GM12864 (cell line): ENCODE results near the gene BTN2A1.

Experiments used
- DNase-seq: peaks from one replicate; pipeline ENCODE4 v3.0.0-alpha.2; 2011; ENCODE audit warnings: low read depth
- H3K4me3 ChIP-seq: 2 replicates; pipeline ENCODE4 v1.5.1; 2011; ENCODE audit warnings: mild to moderate bottlenecking, low read depth, low read length, control low read depth
- CTCF ChIP-seq: IDR thresholded peaks from 2 replicates; pipeline ENCODE4 v1.5.1; 2011; ENCODE audit warnings: low read depth, mild to moderate bottlenecking, moderate library complexity, low read length, control low read depth, inconsistent platforms; ENCODE audit errors: missing control alignments

The BTN2A1 gene

DNA sequence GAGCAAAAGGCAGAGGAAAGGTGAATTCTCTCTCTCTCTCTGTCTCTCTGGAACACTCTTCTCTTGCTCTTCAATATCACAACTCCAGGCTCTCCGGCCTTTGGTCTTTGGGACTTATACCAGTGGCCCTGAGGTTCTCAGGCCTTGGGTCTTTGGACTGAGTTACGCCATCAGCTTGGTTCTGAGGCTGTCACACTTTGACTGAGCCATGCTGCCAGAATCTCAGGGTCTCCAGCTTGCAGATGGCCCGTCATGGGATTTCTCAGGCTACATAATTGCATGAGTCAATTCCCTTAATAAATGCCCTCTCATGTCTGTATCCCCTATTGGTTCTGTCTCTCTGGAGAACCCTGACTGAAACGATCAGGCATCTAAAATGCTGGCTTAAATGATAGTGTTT, 12.9 kb downstream of the BTN2A1 start:
- no peak overlapping the region for H3K4me3 ChIP-seq
- no peak for DNase-seq
- no peak for TF ChIP-seq CTCF

DNA sequence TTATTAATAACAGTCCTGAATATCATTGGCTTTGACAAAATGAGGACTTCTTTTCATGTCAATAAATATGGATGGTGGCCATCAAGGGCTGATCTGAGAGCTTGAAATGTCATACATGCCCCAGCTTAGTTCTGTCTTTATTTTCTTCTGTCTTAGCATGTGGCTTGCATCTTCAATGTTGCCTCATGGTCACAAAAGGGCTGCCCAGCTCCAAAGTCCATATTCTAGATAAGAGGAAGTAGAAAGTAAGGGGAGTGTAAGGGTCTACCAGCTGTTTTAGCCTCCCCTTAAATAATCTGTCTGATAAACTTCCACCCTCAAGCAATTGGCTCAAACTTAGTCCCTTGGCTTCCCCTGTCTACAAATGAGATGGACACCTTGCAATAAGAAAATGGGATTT, 14.2 kb downstream of the BTN2A1 start:
- no peak for TF ChIP-seq CTCF
- H3K4me3 ChIP-seq: no peak overlapping the region
- DNase-seq: no peak

DNA sequence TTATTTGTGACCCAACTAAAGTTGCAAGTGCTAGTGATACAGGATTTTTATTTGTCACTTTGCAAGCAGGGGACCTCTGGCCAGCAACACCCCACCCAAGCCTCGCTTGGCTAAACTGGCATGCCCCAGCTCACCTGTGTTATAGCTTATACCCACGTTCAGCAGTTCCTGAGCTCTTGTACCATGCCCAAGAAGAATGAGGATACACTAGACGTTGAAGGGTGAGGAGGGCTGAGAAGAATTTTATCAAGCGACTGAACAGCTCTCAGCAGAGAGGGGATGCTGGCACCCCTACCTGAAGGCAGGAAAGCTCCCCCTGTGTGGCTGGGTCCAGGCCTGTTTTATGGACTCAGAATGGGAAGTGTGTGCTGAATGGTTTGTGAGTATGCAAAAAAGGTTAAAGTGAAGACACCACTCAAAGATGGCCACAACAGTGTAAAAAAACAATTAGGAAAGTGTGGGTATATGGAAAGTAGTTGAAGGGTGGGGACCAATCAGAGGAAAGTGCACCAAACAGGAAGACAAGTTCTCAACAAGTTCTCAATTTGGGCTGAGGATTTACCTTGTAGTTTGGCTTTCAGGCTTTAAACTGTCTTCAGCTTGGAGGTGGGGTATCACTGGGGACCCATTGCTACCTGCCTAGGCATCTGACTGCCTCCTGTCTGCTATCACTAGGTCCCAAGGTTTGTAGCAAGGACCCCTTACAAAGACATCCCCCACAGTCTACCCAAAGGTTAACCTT, 15.0 kb downstream of the BTN2A1 start:
- DNase-seq: no peak
- no peak overlapping the region for H3K4me3 ChIP-seq
- no peak for TF ChIP-seq CTCF

DNA sequence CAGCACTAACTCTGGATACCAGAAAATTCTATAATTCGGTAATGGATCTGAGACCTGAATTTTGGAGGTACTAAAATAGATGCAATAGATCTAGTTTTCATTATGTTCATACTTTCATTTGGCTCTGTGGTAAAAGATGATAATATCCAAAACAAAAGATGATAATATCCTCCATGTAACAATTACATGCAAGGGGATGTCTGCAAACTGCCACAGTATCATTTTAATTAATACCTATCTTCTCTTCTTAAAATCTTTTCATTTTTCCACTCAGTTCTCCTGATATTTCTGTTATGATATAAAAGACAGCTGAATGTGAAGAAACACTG, 15.6 kb downstream of the BTN2A1 start:
- H3K4me3 ChIP-seq: peak overlapping the region; percentile 71; the same call in 1 of the 2 replicates
- no peak for DNase-seq
- no peak for TF ChIP-seq CTCF

GRCh38 chr6:26473758-26474438, 16.1 kb downstream of the BTN2A1 start:
- no peak for TF ChIP-seq CTCF
- DNase-seq: peak; percentile 97

DNA sequence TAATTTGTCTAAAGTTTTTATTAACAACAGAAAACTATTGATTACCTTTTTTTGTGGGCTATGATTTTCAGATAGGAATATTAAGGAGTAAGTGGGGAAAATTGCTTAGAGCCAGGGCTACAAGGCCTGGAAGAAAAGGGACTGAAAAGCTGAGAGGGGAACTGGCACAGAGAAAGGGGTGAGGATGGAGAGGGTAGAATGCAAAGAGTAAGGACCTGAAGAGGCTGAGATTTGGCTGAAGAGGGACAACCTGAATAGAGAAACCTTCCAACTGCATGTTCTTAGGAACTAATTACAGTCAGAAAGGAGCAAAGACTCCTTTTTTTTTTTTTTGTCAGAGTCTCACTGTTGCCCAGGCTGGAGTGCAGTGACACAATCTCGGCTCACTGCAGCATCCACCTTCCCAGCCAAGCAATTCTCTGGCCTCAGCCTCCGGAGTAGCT, 16.7 kb downstream of the BTN2A1 start:
- peak overlapping the region; percentile 71 for H3K4me3 ChIP-seq
- no peak for TF ChIP-seq CTCF
- no peak for DNase-seq

More at GRCh38 chr6:26473758-26474438, 16.1 kb downstream of the BTN2A1 start:
- peak overlapping the region; percentile 71 for H3K4me3 ChIP-seq
